NCI-H146 (cell line): ENCODE results near the gene LYPD4.
A peak's percentile ranks its signal among the peaks of the same experiment; 100 is the strongest.
"Not testable (repeated sequence)": the region's sequence is repeated elsewhere in the genome, so short reads cannot be mapped to it uniquely, and the experiment has no call there.

Experiments used
- DNase-seq: peaks from one replicate; lab custom pipeline; 2025; lab: John Stamatoyannopoulos, UW

LYPD4 gene

DNA sequence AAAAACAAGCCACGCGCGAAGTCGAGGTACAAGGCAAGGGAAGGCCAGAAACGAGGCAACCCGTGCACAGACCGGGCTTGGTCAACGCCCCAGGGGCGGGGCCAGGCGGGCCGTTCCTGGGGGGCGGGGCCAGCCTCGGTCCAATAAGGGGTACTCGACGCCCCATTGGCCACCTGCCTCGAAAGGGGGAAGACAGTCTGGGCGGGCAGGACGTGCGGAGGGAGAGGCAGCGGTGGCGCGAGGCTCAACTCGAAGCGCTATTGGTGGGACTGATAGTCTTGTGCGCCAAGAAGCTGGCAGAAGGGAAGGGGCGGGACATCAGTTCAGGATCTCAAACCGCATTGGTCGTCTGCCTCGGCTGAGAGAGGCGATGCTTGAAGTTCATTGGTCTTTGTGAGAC is at the start of gene LYPD4:
TSS of gene LYPD4 (minus strand) at position 83 of the 400 bp plus-strand sequence. CDS start 5,398 bp downstream, outside the sequence.
- DNase-seq, result no peak

DNA sequence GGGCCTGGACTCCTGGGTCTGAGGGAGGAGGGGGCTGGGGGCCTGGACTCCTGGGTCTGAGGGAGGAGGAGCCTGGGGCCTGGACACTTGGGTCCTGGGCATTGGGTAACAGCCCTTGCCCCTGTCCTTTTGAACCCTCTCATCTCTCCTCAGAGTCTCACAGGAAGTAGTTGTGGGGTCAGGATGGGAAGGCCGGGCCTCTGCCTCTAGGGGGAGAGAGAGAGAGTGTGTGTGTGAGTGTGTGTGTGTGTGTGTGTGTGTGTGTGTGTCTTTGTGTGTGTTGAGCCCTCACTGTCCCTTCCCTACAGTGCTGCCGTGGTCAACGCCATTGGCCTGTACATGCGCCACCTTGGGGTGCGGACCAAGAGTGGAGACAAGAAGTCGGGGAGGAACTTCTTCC is 49.4 kb upstream of the LYPD4 start:
- no peak for DNase-seq

DNA sequence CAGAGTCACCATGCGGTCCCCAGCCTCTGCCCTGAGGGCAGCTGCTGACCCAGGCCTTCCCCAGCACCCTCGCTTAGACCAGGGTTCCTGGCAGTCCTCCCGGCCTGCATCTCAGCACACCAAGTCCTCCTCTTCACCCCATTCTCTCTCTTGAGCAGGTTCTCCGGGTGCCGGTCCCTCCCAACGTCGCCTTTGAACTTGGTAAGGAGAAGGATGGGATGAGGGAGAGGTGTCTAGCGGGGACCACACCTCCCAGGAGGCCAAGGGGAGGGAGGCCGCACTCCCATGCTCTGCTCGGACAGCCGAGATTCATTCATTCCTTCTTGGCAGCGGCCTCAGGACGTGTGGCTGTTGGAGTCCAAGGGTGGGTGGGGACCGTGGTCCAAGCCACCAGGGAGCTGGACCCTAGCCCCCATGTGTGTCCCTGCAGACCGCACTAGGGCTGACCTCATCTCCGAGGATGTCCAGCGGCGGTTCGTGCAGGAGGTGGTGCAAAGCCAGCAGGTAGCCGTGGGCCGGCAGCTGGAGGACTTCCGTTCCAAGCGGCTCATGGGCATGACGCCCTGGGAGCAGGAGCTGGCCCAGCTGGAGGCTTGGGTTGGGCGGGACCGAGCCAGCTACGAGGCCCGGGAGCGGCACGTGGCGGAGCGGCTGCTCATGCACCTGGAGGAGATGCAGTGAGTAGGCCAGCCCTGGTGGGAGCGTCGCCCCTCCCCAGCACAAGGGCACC is 47.9 kb upstream of the LYPD4 start:
- no peak for DNase-seq

DNA sequence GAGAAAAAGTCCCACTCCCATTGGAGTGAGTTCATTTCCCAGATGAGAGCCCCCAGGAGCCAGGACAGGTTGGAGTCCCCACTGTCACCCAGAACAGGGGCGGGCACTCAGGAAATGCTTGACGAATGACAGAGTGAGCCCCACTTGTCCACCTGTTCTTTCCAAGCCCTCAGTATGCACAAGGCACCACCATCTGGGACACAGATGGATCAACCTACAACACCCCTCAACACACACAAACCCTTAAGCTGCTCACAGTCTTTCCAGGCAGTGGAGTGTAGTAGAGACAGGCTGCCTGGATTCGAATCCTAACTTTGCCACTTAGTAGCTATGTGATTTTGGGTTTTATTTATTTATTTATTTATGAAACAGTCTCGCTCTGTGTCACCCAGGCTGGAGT is 46.5 kb upstream of the LYPD4 start:
- DNase-seq, result no peak

GRCh38 chr19:41889896-41890295 is 45.4 kb upstream of the LYPD4 start:
- no peak for DNase-seq

DNA sequence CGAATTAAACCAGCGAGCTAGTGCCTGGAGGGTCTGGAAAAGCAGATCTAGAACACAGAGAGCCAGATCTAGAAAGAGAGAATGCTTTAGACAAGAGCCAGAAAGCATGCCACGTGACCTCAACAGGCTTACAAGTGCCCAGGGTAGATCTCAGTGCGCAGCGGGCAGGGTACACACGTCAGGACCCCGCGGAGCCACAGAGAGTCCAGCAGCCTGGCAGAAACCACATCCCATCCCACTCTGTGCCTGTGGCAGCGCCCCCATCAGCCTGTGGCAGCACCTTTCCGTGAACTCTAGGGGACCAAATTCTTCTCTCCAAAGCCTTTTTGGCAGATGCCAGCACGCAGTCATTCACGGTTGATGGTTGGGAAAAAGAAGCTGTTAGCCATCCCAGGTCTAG is 44.4 kb upstream of the LYPD4 start:
- DNase-seq, result no peak

GRCh38 chr19:41887711-41888382 is 43.4 kb upstream of the LYPD4 start:
- DNase-seq, result peak; percentile 59

GRCh38 chr19:41886761-41887710 is 42.6 kb upstream of the LYPD4 start:
- no peak for DNase-seq

DNA sequence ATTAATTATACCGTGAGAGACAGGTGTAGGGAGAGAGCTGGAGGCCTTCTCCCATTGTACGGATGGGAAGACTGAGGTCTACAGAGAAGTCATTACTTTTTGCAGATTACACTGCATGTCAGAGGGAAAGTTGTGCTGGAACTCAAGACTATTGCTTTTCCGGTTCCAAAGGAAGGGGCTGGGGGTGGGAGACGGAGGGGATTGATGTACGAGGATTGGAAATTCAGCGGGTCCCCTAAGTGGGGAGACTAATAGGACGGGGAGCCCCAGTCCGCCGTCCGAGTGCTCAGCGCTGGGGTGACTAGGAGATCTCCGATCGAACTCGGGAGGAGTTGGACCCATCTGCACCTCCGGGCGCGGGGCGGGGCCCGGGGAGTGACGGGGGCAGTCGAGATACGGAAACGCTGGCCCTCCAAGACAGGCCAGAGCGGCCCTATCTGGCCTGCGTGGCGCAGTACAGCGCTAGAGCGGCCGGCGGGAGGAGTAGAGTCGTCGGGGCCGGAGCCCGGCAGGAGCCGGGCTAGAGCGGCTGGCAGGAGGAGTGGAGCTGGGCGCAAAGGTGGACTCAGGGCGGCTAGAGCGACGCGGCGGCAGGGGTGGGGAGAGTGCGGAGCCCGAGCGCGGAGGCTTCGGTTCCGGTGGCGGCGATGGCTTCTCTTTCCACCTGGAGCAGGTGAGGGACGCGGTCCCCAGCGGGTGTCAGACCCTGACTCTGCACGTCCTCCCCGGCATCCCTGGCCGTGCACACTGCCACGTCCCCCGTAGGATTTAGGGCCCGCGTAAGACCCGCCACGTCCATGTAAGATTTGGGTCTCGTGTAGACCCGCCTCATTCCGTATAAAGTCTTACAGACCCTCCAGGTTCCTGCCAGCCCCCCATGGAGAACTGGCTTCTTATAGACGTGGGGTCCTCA is 39.6 kb upstream of the LYPD4 start:
- peak; percentile 98 for DNase-seq

- DNase-seq, result no peak
These were observed 39.0 kb upstream of the LYPD4 start for GRCh38 chr19:41883463-41883820.

DNA sequence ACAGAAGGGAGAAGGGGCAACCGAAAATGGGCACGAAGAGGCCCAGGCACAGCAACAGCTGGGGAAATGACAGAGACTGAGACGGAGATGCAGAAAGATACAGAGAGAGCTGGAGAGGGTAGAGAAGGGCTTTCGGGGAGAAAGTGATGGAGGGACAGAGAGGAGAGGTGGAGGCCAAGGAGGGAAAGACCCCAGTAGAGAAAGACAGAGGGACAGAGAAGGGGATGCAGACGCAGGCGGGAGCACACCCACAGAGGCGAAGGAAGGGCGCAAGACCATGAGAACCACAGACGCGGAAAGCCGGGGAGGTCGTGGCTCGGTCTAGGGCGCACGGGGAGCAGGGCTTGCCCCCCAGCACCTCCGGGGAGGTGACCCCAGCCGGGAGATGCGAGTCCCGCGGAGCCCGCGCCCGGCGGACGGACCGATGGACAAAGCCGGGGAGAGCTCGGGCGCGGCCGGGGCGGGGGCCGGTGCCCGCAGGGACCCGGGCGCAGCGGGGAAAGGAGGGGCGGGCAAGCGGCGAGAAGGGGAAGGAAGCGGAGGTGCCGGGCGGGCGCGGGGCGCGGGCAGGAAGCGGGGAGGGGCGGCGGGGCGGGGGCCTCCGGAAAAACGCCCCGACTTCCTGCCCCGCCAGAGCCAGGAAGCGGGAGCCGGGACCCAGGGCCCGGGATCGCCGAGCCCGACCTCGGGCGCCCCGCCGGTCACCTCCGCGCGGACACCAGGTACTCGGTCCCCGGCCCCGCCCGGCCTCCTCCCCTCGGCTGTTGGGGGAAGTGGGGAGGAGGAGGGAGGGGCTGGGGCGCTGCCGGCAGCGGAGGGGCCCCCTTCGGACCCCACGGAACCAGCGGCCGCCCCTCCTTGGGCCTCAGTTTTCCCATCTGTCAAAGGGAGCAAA is 38.3 kb upstream of the LYPD4 start, which contains the start of gene ARHGEF1:
TSS of gene ARHGEF1 (plus strand) at position 617 of the 895 bp plus-strand sequence. CDS start 4,899 bp downstream, outside the sequence.
- peak; percentile 57 for DNase-seq

DNA sequence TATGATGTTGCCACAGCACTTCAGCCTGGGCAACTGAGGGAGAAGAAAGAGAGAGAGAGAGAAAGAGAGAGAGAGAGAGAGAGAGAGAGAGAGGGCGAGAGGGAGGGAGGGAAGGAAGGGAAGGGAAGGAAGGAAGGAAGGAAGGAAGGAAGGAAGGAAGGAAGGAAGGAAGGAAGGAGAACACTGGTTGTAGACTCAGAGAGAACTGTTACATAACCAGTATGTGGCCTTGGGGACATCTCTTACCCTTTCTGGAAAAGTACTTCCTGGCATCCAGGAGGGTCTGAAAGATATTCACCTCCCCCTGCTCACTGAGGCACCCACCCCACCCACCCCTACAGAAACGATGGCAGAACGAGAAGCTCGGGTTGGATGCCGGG is 35.8 kb upstream of the LYPD4 start:
- DNase-seq, result no peak

DNA sequence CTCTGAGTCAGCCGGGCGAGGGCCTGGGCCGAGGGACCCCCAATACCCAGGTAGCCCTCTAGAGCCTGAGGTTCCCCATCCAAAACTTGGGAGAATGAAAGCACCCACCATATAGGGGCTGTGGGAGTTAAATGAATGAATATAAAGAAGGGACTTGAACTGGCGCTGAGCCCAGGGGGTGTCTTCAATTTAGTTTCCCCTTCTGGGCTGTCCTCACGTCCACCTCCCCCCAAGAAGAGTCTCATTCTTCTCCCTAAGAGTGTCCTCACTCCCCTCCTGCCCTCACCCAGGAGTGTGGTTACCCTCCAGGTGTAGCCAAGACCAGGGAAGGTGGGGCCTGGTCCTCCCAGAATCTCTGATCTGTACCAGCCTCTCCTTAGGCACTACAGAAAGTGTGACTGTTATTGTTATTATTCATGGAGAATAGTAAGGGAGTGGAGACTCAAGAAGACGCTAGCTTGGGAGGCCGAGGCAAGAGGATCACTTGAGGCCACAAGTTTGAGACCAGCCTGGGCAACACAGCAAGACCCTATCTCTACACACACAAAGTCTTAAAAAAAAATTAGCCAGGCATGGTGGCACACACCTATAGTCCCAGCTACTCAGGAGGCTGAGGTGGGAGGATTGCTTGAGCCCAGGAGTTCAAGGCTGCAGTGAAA is 35.3 kb upstream of the LYPD4 start:
- DNase-seq, result no peak

GRCh38 chr19:41879080-41879479 is 34.6 kb upstream of the LYPD4 start:
- DNase-seq, result no peak

DNA sequence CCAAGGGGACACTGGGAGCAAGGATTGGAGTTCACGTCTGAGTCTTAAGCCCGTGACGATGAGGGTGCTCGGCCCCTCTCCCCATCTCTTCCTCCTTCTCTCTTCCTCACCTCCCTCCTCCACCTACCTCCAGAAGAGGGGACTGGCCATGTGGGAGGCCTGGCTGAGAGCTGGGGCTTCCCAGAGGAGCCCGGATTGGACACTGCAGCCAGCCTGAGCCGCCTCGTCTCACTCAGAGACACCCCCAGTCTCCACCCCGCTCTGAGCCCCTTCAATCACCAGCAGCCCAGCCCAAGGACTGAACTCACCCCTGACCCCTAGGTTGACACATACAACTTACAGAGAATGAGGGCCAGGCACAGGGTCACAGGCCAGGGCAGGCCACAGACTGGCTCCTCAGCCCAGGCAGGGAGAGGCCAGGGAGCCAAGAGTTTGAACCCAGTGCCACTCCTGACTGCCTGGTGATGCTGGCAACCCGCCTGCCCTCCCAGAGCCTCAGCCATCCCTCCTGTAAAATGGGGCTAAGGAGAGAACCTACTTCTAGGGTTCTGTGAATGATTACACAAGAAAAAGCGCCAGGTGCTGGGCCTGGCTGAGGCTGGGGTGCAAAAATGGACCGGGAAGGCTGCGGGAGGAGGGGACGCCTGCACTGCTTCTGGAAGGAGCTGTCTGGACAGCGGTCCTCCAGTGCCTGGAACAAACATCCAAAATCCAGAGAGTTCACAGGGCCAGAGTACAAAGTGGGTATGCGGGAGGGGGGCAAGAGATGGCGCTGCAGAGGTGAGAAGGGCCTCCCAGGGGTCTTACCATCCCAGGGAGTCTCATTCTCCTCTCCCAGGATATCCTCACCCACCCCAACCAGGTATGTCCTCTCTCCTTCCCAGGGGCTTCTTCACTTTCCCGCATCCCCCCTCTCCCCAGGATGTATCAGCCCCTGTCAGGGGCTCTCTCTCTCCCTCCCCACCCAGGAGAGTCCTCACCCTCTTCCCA is 33.7 kb upstream of the LYPD4 start:
- no peak for DNase-seq

DNA sequence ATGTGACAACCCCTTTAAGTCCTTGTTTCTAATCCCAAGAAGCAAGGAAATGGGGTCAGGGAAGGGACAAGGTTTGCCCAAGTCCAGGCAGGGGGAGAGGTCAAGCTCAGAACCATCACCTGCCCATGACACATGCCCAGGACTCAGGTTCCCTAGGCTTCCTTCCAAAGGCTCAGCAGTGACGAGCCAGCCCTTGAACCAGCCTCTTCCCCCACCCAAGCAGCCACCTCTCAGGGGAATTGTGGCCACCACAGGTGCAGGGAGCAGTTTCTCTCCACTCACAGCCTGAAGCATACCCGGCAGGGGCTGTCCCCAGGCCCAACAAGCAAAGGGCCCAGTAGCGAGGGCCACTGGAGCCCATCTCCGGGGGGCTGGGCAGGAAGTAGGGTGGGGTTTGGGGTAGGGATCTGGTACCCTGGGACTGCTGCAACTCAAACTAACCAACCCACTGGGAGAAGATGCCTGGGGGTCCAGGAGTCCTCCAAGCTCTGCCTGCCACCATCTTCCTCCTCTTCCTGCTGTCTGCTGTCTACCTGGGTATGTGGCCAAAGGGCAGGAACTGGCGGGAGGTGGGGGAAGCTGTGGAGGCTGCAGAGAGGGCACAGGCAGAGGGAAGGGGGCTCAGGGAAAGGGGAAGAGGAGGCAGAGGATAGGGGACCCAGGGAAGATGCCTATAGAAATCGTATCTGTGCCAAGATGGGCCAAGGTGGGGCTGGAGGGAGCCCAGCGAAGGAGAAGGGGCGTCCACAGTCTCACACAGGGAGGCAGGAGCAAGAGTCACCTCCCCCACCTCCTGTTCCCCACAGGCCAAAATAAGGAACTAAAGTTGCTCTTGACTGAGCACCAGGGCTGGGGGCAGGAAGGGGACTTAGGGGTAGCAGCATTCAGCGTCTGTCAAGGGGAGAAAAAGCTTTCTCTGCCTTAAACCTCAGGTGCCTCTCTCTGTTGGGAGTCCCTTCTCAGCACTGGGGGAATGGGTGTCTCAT is 32.7 kb upstream of the LYPD4 start, which contains the start of gene CD79A:
TSS of gene CD79A (plus strand) at position 433 of the 986 bp plus-strand sequence. CDS start at position 459, 26 bp downstream.
- no peak for DNase-seq

- not testable (repeated sequence) for DNase-seq
These were observed 31.5 kb upstream of the LYPD4 start for GRCh38 chr19:41875973-41876372.
